HFFc6 (cell line): ENCODE results near the gene AMTN. TPM values are rescaled to one million over a fixed set of nuclear protein-coding genes. Genes with fewer than 3 reads are reported as not detected.

Experiments used
- DNase-seq: peaks from one replicate; pipeline ENCODE4 v3.0.0-alpha.2; 2018
- H3K27ac Mint-ChIP-seq: 2 replicates; pipeline ENCODE4 v1.8.0; 2020; ENCODE audit warnings: mild to moderate bottlenecking, mixed read lengths
- H3K27me3 Mint-ChIP-seq: 2 replicates; pipeline ENCODE4 v1.8.0; 2021; ENCODE audit warnings: mild to moderate bottlenecking, moderate library complexity, mixed read lengths; ENCODE audit not compliant: insufficient read depth
- H3K36me3 Mint-ChIP-seq: 2 replicates; pipeline ENCODE4 v1.8.0; 2021; ENCODE audit warnings: low read depth, mixed read lengths
- H3K4me1 Mint-ChIP-seq: 2 replicates; pipeline ENCODE4 v1.8.0; 2020; ENCODE audit warnings: low read depth, mixed read lengths
- H3K4me3 Mint-ChIP-seq: 2 replicates; pipeline ENCODE4 v1.8.0; 2020; ENCODE audit warnings: mild to moderate bottlenecking, moderate library complexity, mixed read lengths
- H3K9me3 Mint-ChIP-seq: 2 replicates; pipeline ENCODE4 v1.8.0; 2020; ENCODE audit warnings: mild to moderate bottlenecking, mixed read lengths
- CTCF ChIP-seq: fragments of 200-600 bp; sonication (generic); IDR thresholded peaks from 2 replicates; pipeline ENCODE4 v1.5.0; 2021; ENCODE audit warnings: antibody characterized with exemption, mild to moderate bottlenecking
- total RNA-seq, 6 experiments: library from RNA; stranded (reverse); fragmentation: NEBNext Ultra II Directional; extraction: Animal tissue kit (Norgen Biotek cat#: 25700); gene quantifications; 2 replicates in 1 of 6; 3 replicates in 5 of 6; pipeline ENCODE4 v1.2.3, GENCODE V29; 2021

AMTN gene
- total RNA-seq, 6 experiments from 2014 or later = not detected

GRCh38 chr4:70581980-70582379 lies 63.6 kb downstream of the AMTN start:
- H3K27ac Mint-ChIP-seq = no peak overlapping the region
- no peak for TF ChIP-seq CTCF
- DNase-seq = no peak
- peaks cover 4% of the 10 kb centered on the region; the same call in 1 of the 2 replicates for H3K27me3 Mint-ChIP-seq
- H3K36me3 Mint-ChIP-seq = no peaks in the 10 kb centered on the region
- H3K9me3 Mint-ChIP-seq = no peaks in the 10 kb centered on the region
- no peak overlapping the region for H3K4me3 Mint-ChIP-seq
- no peaks in the 10 kb centered on the region for H3K4me1 Mint-ChIP-seq

Other genes with a start within 250 kb of the AMTN start
- gene CABS1, start 183.6 kb upstream of the AMTN start, total RNA-seq = not detected
- gene SMR3A, start 157.8 kb upstream of the AMTN start, total RNA-seq = not detected
- gene SMR3B, start 135.4 kb upstream of the AMTN start, total RNA-seq = not detected
- gene OPRPN, start 120.6 kb upstream of the AMTN start, total RNA-seq = not detected
- not detected for gene MUC7, start 46.4 kb upstream of the AMTN start, total RNA-seq
- gene AMBN, start 73.7 kb downstream of the AMTN start, total RNA-seq = not detected
- under 1 TPM in 5 of 6 experiments, not detected in 1; 0.02 to 0.14 (median 0.10) TPM for gene ENAM, start 110.2 kb downstream of the AMTN start, total RNA-seq
- gene JCHAIN, start 147.9 kb downstream of the AMTN start, total RNA-seq = 1 to 10 TPM in 1 of 6 experiments, under 1 TPM in 4, not detected in 1; 0.15 to 1.3 (median 0.46) TPM
- gene UTP3, start 170.0 kb downstream of the AMTN start, total RNA-seq = 10 to 100 TPM; 38.8 to 48.0 (median 43.1) TPM
- 10 to 100 TPM; 35.7 to 44.8 (median 38.4) TPM for gene RUFY3, start 203.4 kb downstream of the AMTN start, total RNA-seq